BJ (cell line): ENCODE data around the gene FZR1. TPM values are rescaled to one million over a fixed set of nuclear protein-coding genes. Genes with fewer than 3 reads are reported as not detected.

Experiments used
- CTCF ChIA-PET: fragments of 350-600 bp; formaldehyde crosslinking; extraction: SDS; loops from one replicate; lab custom pipeline; 2021; ENCODE audit warnings: antibody characterized with exemption, inconsistent platforms; lab: Yijun Ruan, JAX
- POLR2A ChIA-PET: fragments of 300-600 bp; sonication (Branson Sonifier 250); formaldehyde crosslinking; extraction: SDS; loops from one replicate; lab custom pipeline; 2021; ENCODE audit warnings: antibody characterized with exemption; lab: Charles Lee
- DNase-seq: peaks from one replicate; pipeline ENCODE4 v3.0.0-alpha.2; 2011; ENCODE audit warnings: low read depth
- H3K27me3 ChIP-seq: 2 replicates; pipeline ENCODE4 v1.6.0; 2011; ENCODE audit warnings: low read length; ENCODE audit not compliant: control insufficient read depth, insufficient read depth
- H3K36me3 ChIP-seq: 2 replicates; pipeline ENCODE4 v1.5.1; 2011; ENCODE audit warnings: low read length; ENCODE audit not compliant: control insufficient read depth, insufficient read depth
- H3K4me3 ChIP-seq: 2 replicates; pipeline ENCODE4 v1.5.1; 2011; ENCODE audit warnings: low read depth, mild to moderate bottlenecking, control low read depth, low read length
- CTCF ChIP-seq: IDR thresholded peaks from 2 replicates; pipeline ENCODE4 v1.5.1; 2011; ENCODE audit warnings: low read depth, mild to moderate bottlenecking, control low read depth, inconsistent platforms, low read length, moderate library complexity; ENCODE audit not compliant: insufficient read depth
- polyA plus RNA-seq: library from polyadenylated mRNA; depleted of rRNA; stranded (reverse); fragments of >200 nt; gene quantifications from 2 replicates; pipeline ENCODE4 v1.2.3, GENCODE V29; 2011

The FZR1 gene
- polyA plus RNA-seq, 1 experiment = 52.3 TPM

- no peak overlapping the region for H3K4me3 ChIP-seq
- POLR2A ChIA-PET = no interaction called here
- H3K27me3 ChIP-seq = no peaks in the 10 kb centered on the region
- DNase-seq = no peak
- H3K36me3 ChIP-seq = peaks cover 16% of the 10 kb centered on the region
- TF ChIP-seq CTCF = no peak
- CTCF ChIA-PET = interaction anchor here (0.9 to 1.3 kb wide), 3 partner anchors 13 to 28 kb away, joined by 3 to 6 read pairs (median 3); no protein-coding TSS in a partner anchor
Measured at GRCh38 chr19:3518255-3518654, 12.1 kb downstream of the FZR1 start.

- TF ChIP-seq CTCF = no peak
- CTCF ChIA-PET = interaction anchor here (0.9 to 1.3 kb wide), 3 partner anchors 12 to 27 kb away, joined by 3 to 6 read pairs (median 3); no protein-coding TSS in a partner anchor
- no peak for DNase-seq
Measured at GRCh38 chr19:3518659-3519058, 12.5 kb downstream of the FZR1 start.

GRCh38 chr19:3519126-3519525, 13.0 kb downstream of the FZR1 start:
- Histone ChIP-seq H3K4me3 (no peak overlapping the region), H3K27me3 (no peaks in the 10 kb centered on the region), H3K36me3 (peaks cover 18% of the 10 kb centered on the region)
- ChIA-PET CTCF (interaction anchor here (0.9 kb wide), 2 partner anchors 26 to 27 kb away, joined by 3 read pairs; no protein-coding TSS in a partner anchor), POLR2A (no interaction called here)
- DNase-seq = no peak
- no peak for TF ChIP-seq CTCF

More at GRCh38 chr19:3518659-3519058, 12.5 kb downstream of the FZR1 start:
- Histone ChIP-seq H3K27me3 (no peaks in the 10 kb centered on the region), H3K4me3 (no peak overlapping the region), H3K36me3 (peaks cover 16% of the 10 kb centered on the region)
- POLR2A ChIA-PET = no interaction called here

GRCh38 chr19:3520166-3521103, 14.3 kb downstream of the FZR1 start:
- no peak for DNase-seq
- Histone ChIP-seq H3K36me3 (peaks cover 22% of the 10 kb centered on the region), H3K4me3 (no peak overlapping the region), H3K27me3 (no peaks in the 10 kb centered on the region)
- ChIA-PET POLR2A (no interaction called here), CTCF (interaction anchor here (1.4 kb wide), 1 partner anchor 27 kb away, joined by 3 read pairs; no protein-coding TSS in a partner anchor)
- TF ChIP-seq CTCF = no peak

GRCh38 chr19:3521104-3521445, 15.0 kb downstream of the FZR1 start:
- no peak for DNase-seq
- Histone ChIP-seq H3K4me3 (no peak overlapping the region), H3K27me3 (no peaks in the 10 kb centered on the region), H3K36me3 (peaks cover 26% of the 10 kb centered on the region)
- no peak for TF ChIP-seq CTCF
- POLR2A ChIA-PET = no interaction called here
- CTCF ChIA-PET = interaction anchor here (1.4 kb wide), 1 partner anchor 26 kb away, joined by 3 read pairs; no protein-coding TSS in a partner anchor
